ENCODE measurements around the gene PPP1R3A.
A peak's percentile ranks its signal among the peaks of the same experiment; 100 is the strongest.

PPP1R3A gene

DNA sequence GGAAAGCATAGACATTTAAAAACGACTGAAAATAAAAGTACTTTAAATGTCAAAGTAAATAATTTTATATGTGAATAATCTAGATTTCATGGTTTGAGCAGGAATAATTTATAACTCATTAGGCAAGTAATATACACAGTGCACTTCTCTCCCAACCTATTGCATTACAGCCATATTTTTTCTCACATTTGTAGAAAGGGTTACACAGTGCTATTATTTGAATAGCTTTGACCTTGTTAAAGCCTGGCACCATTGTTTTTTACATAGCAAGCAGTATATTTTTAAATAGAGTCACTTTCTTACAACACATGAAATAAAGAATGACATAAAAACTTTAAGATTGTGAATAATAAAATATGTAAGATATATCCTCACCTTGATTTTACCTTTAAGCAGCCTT lies 969 bp downstream of the PPP1R3A start:
- TF ChIP-seq, protein P1, sequence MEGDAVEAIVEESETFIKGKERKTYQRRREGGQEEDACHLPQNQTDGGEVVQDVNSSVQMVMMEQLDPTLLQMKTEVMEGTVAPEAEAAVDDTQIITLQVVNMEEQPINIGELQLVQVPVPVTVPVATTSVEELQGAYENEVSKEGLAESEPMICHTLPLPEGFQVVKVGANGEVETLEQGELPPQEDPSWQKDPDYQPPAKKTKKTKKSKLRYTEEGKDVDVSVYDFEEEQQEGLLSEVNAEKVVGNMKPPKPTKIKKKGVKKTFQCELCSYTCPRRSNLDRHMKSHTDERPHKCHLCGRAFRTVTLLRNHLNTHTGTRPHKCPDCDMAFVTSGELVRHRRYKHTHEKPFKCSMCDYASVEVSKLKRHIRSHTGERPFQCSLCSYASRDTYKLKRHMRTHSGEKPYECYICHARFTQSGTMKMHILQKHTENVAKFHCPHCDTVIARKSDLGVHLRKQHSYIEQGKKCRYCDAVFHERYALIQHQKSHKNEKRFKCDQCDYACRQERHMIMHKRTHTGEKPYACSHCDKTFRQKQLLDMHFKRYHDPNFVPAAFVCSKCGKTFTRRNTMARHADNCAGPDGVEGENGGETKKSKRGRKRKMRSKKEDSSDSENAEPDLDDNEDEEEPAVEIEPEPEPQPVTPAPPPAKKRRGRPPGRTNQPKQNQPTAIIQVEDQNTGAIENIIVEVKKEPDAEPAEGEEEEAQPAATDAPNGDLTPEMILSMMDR (IDR thresholded peaks at IDR 0.05; ENCODE audit: low read depth, low read length, missing control alignments): no peak
- in situ Hi-C loops (cut with HindIII; ENCODE audit: low sequenced_read_pairs): no loop called here
- DNase-seq (ENCODE audit: low read depth): no peak
- H3K4me3 ChIP-seq (ENCODE audit: low read depth, low read length): no peak overlapping the region

DNA sequence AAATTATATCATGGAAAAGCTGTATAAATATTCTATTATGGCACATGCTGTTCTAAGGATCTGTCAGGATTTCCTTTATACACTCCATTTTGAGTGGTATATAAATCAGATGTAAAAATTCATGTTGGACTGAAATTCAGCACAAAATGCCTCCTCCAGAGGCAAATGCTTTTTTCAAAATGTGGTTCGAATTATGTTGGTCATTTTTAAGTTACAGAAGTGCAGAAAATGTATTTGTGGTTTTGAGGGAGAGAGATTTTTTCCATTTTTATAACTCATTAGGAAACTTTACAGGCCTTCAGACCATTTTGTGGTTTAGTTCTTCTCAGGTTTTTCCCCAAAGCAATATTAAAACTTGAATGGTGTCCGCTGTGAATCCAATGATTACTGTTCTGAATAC lies 2.9 kb downstream of the PPP1R3A start:
- DNase-seq (ENCODE audit: low read depth): peak; percentile 2
- in situ Hi-C loops (cut with HindIII; ENCODE audit: low sequenced_read_pairs): no loop called here
- TF ChIP-seq, protein P1 (IDR thresholded peaks at IDR 0.05; ENCODE audit: low read depth, low read length, missing control alignments): no peak
- no peak overlapping the region for H3K4me3 ChIP-seq (ENCODE audit: low read depth, low read length)

DNA sequence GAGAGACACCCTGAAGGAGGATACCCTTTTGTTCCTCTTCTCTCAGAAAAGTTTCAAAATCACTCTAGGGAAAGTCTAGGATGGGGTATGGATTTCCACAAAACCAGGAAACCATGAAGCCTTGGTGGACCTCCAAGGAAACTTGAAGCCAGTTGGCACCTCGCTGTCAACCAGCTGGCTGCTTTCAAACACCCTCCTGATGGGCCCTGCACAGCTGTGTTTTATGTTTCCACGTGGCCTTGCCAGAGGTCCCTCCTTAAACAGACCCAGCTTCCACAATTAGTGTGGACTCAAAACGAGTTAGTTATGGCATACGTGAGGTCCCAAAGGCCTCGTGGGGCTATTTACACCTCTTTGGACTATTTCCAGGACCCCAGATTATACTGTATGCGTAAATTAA lies 5.9 kb downstream of the PPP1R3A start:
- DNase-seq (ENCODE audit: low read depth): no peak
- no peak overlapping the region for H3K4me3 ChIP-seq (ENCODE audit: low read depth, low read length)
- TF ChIP-seq, protein P1 (IDR thresholded peaks at IDR 0.05; ENCODE audit: low read depth, low read length, missing control alignments): no peak
- in situ Hi-C loops (cut with HindIII; ENCODE audit: low sequenced_read_pairs): loop anchor here (5.0 kb wide), 1 partner anchor 79 kb away; no protein-coding TSS in a partner anchor

DNA sequence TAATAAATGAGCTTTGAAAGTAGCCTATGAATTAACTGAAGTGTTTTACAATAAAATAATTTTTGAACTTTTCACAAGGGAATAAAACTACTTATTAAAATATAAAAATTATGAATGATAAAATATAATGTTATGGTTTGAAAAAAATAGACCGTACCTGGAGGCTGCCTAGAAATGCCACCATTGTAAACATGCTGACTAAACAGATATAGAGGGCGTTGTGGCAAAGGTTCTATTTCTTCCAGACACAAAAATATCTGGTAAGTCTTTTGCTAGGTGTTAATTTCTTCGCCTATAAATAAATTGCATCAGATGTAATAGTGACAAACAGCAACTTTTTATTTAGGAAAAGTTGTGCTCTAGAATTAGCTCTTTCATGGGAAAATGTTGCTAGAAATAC lies 11.2 kb downstream of the PPP1R3A start:
- DNase-seq (ENCODE audit: low read depth): no peak
- TF ChIP-seq, protein P1 (IDR thresholded peaks at IDR 0.05; ENCODE audit: low read depth, low read length, missing control alignments): no peak
- in situ Hi-C loops (cut with HindIII; ENCODE audit: low sequenced_read_pairs): no loop called here
- no peak overlapping the region for H3K4me3 ChIP-seq (ENCODE audit: low read depth, low read length)

DNA sequence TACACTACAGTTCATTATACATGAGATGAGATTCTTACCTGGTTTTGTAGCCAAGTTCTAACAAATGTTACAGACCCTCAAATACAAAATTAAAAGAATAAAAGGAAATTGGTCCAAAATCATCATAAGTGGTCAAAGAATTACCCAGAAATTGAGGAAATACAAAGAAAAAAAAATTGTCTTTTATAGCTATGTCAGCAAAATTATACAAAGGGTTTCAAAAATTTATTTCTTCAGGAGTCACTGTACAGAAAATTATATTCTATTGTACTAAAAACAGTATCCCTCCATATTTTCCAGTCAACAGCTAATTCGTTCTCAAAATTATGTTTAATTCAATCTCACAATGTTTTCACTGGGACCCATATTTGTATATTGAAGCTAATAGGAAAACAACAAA lies 14.3 kb downstream of the PPP1R3A start:
- TF ChIP-seq, protein P1 (IDR thresholded peaks at IDR 0.05; ENCODE audit: low read depth, low read length, missing control alignments): no peak
- H3K4me3 ChIP-seq (ENCODE audit: low read depth, low read length): no peak overlapping the region
- no peak for DNase-seq (ENCODE audit: low read depth)
- in situ Hi-C loops (cut with HindIII; ENCODE audit: low sequenced_read_pairs): no loop called here

DNA sequence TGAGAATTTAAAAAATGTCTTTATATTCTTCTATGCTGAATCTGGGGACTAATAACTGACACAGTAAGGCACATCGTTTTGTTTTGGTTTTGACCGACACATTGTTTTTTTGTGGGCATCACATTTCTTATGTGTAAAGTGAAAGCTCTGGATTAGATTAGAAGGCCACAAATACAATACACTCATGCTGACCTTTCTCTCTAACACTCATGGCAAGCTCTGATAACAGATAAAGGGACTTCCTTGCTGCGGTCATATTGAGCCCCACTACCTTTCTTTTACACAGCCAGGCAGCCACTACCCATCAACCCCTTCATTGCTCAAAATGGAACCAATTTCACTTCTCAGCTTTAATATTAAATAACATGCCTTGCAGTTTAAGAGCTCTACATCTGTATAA lies 26.0 kb downstream of the PPP1R3A start:
- no peak overlapping the region for H3K4me3 ChIP-seq (ENCODE audit: low read depth, low read length)
- TF ChIP-seq, protein P1 (IDR thresholded peaks at IDR 0.05; ENCODE audit: low read depth, low read length, missing control alignments): no peak
- no peak for DNase-seq (ENCODE audit: low read depth)
- in situ Hi-C loops (cut with HindIII; ENCODE audit: low sequenced_read_pairs): no loop called here

DNA sequence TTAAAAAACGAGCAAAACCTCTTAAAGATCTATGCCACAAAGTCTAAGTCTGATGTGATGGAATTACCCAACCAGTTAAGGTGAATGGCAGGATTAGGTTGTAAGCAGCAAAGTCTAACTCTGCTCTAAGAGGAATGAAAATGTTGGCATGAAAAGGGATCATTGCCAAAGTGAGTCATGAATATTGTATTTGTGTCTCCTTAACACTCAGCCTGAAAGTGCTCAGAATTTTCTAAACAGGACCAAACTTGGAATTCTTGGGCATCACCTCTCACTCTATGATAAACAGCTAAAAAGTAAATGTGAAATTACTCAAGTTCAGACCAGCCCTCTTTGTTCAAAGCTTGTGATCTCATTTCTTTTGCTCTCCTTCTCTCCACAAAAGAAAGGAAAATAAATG lies 27.0 kb downstream of the PPP1R3A start:
- peak; percentile 42 for DNase-seq (ENCODE audit: low read depth)
- TF ChIP-seq, protein P1 (IDR thresholded peaks at IDR 0.05; ENCODE audit: low read depth, low read length, missing control alignments): no peak
- H3K4me3 ChIP-seq (ENCODE audit: low read depth, low read length): no peak overlapping the region
- in situ Hi-C loops (cut with HindIII; ENCODE audit: low sequenced_read_pairs): no loop called here
